Naive thymus-derived CD4-positive, alpha-beta T cell (primary cell): Measurements from ENCODE around the gene MLLT10. TPM values are rescaled to one million over a fixed set of nuclear protein-coding genes. Genes with fewer than 3 reads are reported as not detected.
A peak's percentile ranks its signal among the peaks of the same experiment; 100 is the strongest.
"Not testable (repeated sequence)": the region's sequence is repeated elsewhere in the genome, so short reads cannot be mapped to it uniquely, and the experiment has no call there.

Experiments used
- ATAC-seq: fragments of 150-1000 bp; cut with Tn5 transposase; 2 replicates; pipeline ENCODE4 v1.10.0; 2021; ENCODE audit warnings: mild to moderate bottlenecking, moderate library complexity
- CTCF ChIA-PET: fragments of 350-600 bp; sonication (Branson Sonifier 250); formaldehyde crosslinking; loops from one replicate; lab custom pipeline; 2021; ENCODE audit warnings: antibody characterized with exemption; lab: Charles Lee
- POLR2A ChIA-PET: fragments of 350-600 bp; sonication (Branson Sonifier 250); formaldehyde crosslinking; loops from one replicate; lab custom pipeline; 2021; ENCODE audit warnings: antibody characterized with exemption, inconsistent platforms; lab: Charles Lee
- DNase-seq, 9 donors: peaks; one replicate each; pipeline versions ENCODE4 v3.0.0 to v3.0.0-alpha.2; 2020 to 2022; ENCODE audit warnings: mixed read lengths in 1 of 9
- H3K27ac ChIP-seq: one replicate; pipeline ENCODE4 v1.7.0; 2013; ENCODE audit warnings: mild to moderate bottlenecking, low read depth, low read length, moderate library complexity
- H3K27me3 ChIP-seq, 2 donors: one replicate each; pipeline ENCODE4 v1.7.0; 2013; ENCODE audit warnings: low read length in 2 of 2, mild to moderate bottlenecking in 2 of 2, moderate library complexity in 2 of 2; ENCODE audit not compliant: control insufficient read depth in 2 of 2, insufficient read depth in 2 of 2
- H3K36me3 ChIP-seq, 3 experiments: 1 replicate in 2 of 3; 2 replicates in 1 of 3; pipeline ENCODE4 v1.7.0; 2013; ENCODE audit warnings: low read length in 3 of 3, mild to moderate bottlenecking in 3 of 3, moderate library complexity in 1 of 3; ENCODE audit not compliant: insufficient read depth in 3 of 3, control insufficient read depth in 2 of 3
- H3K4me1 ChIP-seq, 2 donors: one replicate each; pipeline ENCODE4 v1.7.0; 2013; ENCODE audit warnings: low read length in 2 of 2, mild to moderate bottlenecking in 2 of 2, moderate library complexity in 1 of 2; ENCODE audit not compliant: control insufficient read depth in 2 of 2, insufficient read depth in 2 of 2
- H3K4me3 ChIP-seq: 2 replicates; pipeline ENCODE4 v1.7.0; 2013; ENCODE audit warnings: mild to moderate bottlenecking, low read length
- H3K9me3 ChIP-seq, 3 experiments: 1 replicate in 2 of 3; 2 replicates in 1 of 3; pipeline ENCODE4 v1.7.0; 2013; ENCODE audit warnings: low read length in 3 of 3; ENCODE audit not compliant: control insufficient read depth in 2 of 3
- H3K27ac Mint-ChIP-seq, 9 donors: one replicate each; pipeline ENCODE4 v1.8.0; 2020 to 2022; ENCODE audit warnings: mixed read lengths in 9 of 9, mild to moderate bottlenecking in 8 of 9, moderate library complexity in 5 of 9, inconsistent platforms in 2 of 9
- H3K27me3 Mint-ChIP-seq, 5 donors: one replicate each; pipeline ENCODE4 v1.8.0; 2021 to 2022; ENCODE audit warnings: mixed read lengths in 5 of 5, mild to moderate bottlenecking in 1 of 5
- H3K36me3 Mint-ChIP-seq, 5 donors: one replicate each; pipeline ENCODE4 v1.8.0; 2020 to 2022; ENCODE audit warnings: mixed read lengths in 5 of 5, mild to moderate bottlenecking in 3 of 5, inconsistent platforms in 1 of 5
- H3K4me1 Mint-ChIP-seq, 7 donors: one replicate each; pipeline ENCODE4 v1.8.0; 2020 to 2022; ENCODE audit warnings: mixed read lengths in 7 of 7, mild to moderate bottlenecking in 3 of 7, inconsistent platforms in 1 of 7
- H3K4me3 Mint-ChIP-seq, 10 donors: one replicate each; pipeline ENCODE4 v1.8.0; 2020 to 2022; ENCODE audit warnings: mild to moderate bottlenecking in 10 of 10, mixed read lengths in 10 of 10, moderate library complexity in 6 of 10, inconsistent platforms in 2 of 10
- H3K9me3 Mint-ChIP-seq, 11 donors: one replicate each; pipeline ENCODE4 v1.8.0; 2020 to 2022; ENCODE audit warnings: mixed read lengths in 11 of 11, mild to moderate bottlenecking in 4 of 11, inconsistent platforms in 1 of 11, moderate library complexity in 1 of 11
- intact Hi-C, 2 donors: fragments of 100-400 bp; cut with micrococcal nuclease; formaldehyde crosslinking; loops; one replicate each; pipeline ENCODE4 v1.15.1; 2023
- polyA plus RNA-seq, 2 donors: library from polyadenylated mRNA; unstranded; fragments of 300-500 nt; fragmentation: Illumina TruSeq; gene quantifications; one replicate each; pipeline ENCODE4 v1.2.3, GENCODE V29; 2021
- total RNA-seq, 6 experiments: library from RNA in 5 of 6; stranded (reverse) in 5 of 6; gene quantifications; 1 replicate in 5 of 6; 2 replicates in 1 of 6; pipeline ENCODE4 v1.2.3 and lab custom pipeline; 2021 to 2026

The MLLT10 gene
- total and polyA plus RNA-seq, 7 experiments from 2014 or later, result 6.0 to 74.2 (median 61.2) TPM

- H3K4me3 ChIP-seq, result no peak overlapping the region
- POLR2A ChIA-PET, result interaction anchor here (0.5 kb wide), 1 partner anchor 324 kb away, joined by 3 read pairs; no protein-coding TSS in a partner anchor
- peaks cover 0 to 5% (median 4%) of the 10 kb centered on the region in 3 experiments for H3K36me3 ChIP-seq
- H3K9me3 ChIP-seq, result no peaks in the 10 kb centered on the region
- Mint-ChIP-seq H3K4me1 (peaks cover 12 to 50% (median 36%) of the 10 kb centered on the region in 7 donors), H3K27ac (peak overlapping the region in 3 of 9 donors; percentile 51 to 63 (median 52)), H3K36me3 (peaks cover 16 to 56% (median 50%) of the 10 kb centered on the region in 5 donors), H3K27me3 (no peaks in the 10 kb centered on the region), H3K9me3 (peaks cover 0 to 9% (median 4%) of the 10 kb centered on the region in 11 donors), H3K4me3 (peak overlapping the region in 1 of 10 donors; percentile 19)
- CTCF ChIA-PET, result interaction anchor here (0.6 kb wide), 1 partner anchor 56 kb away, joined by 3 read pairs; no protein-coding TSS in a partner anchor
- H3K4me1 ChIP-seq, result no peaks in the 10 kb centered on the region
- ATAC-seq (no peak), DNase-seq (no peak)
- no peaks in the 10 kb centered on the region for H3K27me3 ChIP-seq
- H3K27ac ChIP-seq, result no peak overlapping the region
- intact Hi-C loops, result no loop called here
These were observed 51.0 kb downstream of the MLLT10 start for GRCh38 chr10:21584834-21585530.

- ATAC-seq (no peak), DNase-seq (no peak)
- intact Hi-C loops, result no loop called here
- H3K4me3 ChIP-seq, result no peak overlapping the region
- CTCF ChIA-PET, result no interaction called here
- peaks cover 0 to 8% (median 4%) of the 10 kb centered on the region in 3 experiments for H3K36me3 ChIP-seq
- H3K9me3 ChIP-seq, result no peaks in the 10 kb centered on the region
- H3K27ac ChIP-seq, result no peak overlapping the region
- peaks cover 21 to 62% (median 55%) of the 10 kb centered on the region in 5 donors for H3K36me3 Mint-ChIP-seq
- H3K4me1 Mint-ChIP-seq, result peaks cover 22 to 55% (median 38%) of the 10 kb centered on the region in 7 donors
- H3K4me3 Mint-ChIP-seq, result no peak overlapping the region
- POLR2A ChIA-PET, result interaction anchor here (0.6 kb wide), 1 partner anchor 48 kb away, joined by 3 read pairs; no protein-coding TSS in a partner anchor
- no peaks in the 10 kb centered on the region for H3K4me1 ChIP-seq
- peaks cover 0 to 9% (median 3%) of the 10 kb centered on the region in 11 donors for H3K9me3 Mint-ChIP-seq
- H3K27ac Mint-ChIP-seq, result peak overlapping the region in 1 of 9 donors; percentile 58
- no peaks in the 10 kb centered on the region for H3K27me3 Mint-ChIP-seq
- H3K27me3 ChIP-seq, result no peaks in the 10 kb centered on the region
These were observed 53.4 kb downstream of the MLLT10 start for GRCh38 chr10:21587391-21587790.

GRCh38 chr10:21588159-21588558 is 54.1 kb downstream of the MLLT10 start:
- H3K4me1 Mint-ChIP-seq, result peaks cover 25 to 55% (median 41%) of the 10 kb centered on the region in 7 donors
- peaks cover 20 to 64% (median 55%) of the 10 kb centered on the region in 5 donors for H3K36me3 Mint-ChIP-seq
- intact Hi-C loops, ATAC-seq, H3K4me3 ChIP-seq, H3K36me3 ChIP-seq, CTCF ChIA-PET, H3K27me3 Mint-ChIP-seq, H3K4me1 ChIP-seq, H3K27ac ChIP-seq, H3K27me3 ChIP-seq, H3K9me3 Mint-ChIP-seq, H3K9me3 ChIP-seq, POLR2A ChIA-PET, DNase-seq, H3K4me3 Mint-ChIP-seq: not testable (repeated sequence)
- peak overlapping the region in 2 of 9 donors; percentile 58 to 77 for H3K27ac Mint-ChIP-seq

GRCh38 chr10:21593986-21594385 is 60.0 kb downstream of the MLLT10 start:
- H3K27me3 ChIP-seq, result no peaks in the 10 kb centered on the region
- Mint-ChIP-seq H3K27ac (peak overlapping the region in 1 of 9 donors; percentile 26), H3K9me3 (peaks cover 0 to 1% (median 0%) of the 10 kb centered on the region in 11 donors), H3K4me1 (peaks cover 19 to 55% (median 44%) of the 10 kb centered on the region in 7 donors), H3K4me3 (peak overlapping the region in 1 of 10 donors; percentile 34), H3K27me3 (no peaks in the 10 kb centered on the region), H3K36me3 (peaks cover 8 to 55% (median 33%) of the 10 kb centered on the region in 5 donors)
- H3K9me3 ChIP-seq, result no peaks in the 10 kb centered on the region
- DNase-seq (no peak), ATAC-seq (no peak)
- POLR2A ChIA-PET, result no interaction called here
- intact Hi-C loops, result loop anchor here in 1 of 2 donors (10.0 kb wide), 1 partner anchor 99 kb away; no protein-coding TSS in a partner anchor
- peaks cover 0 to 3% (median 0%) of the 10 kb centered on the region in 3 experiments for H3K36me3 ChIP-seq
- H3K27ac ChIP-seq, result no peak overlapping the region
- H3K4me1 ChIP-seq, result no peaks in the 10 kb centered on the region
- H3K4me3 ChIP-seq, result no peak overlapping the region
- CTCF ChIA-PET, result interaction anchor here (0.6 kb wide), 1 partner anchor 174 kb away, joined by 3 read pairs; no protein-coding TSS in a partner anchor

- ATAC-seq, result no peak
- peak overlapping the region in 2 of 9 donors; percentile 48 to 78 for H3K27ac Mint-ChIP-seq
These were observed 65.5 kb downstream of the MLLT10 start for GRCh38 chr10:21599582-21599981.

GRCh38 chr10:21600804-21601433 is 66.9 kb downstream of the MLLT10 start:
- intact Hi-C loops, result no loop called here
- H3K27ac ChIP-seq, result no peak overlapping the region
- Mint-ChIP-seq H3K27me3 (no peaks in the 10 kb centered on the region), H3K4me3 (peak overlapping the region in 1 of 10 donors; percentile 19), H3K9me3 (no peaks in the 10 kb centered on the region), H3K4me1 (peaks cover 14 to 50% (median 43%) of the 10 kb centered on the region in 7 donors), H3K27ac (peak overlapping the region in 4 of 9 donors; percentile 8 to 61 (median 26)), H3K36me3 (peaks cover 0 to 36% (median 15%) of the 10 kb centered on the region in 5 donors)
- no peak overlapping the region for H3K4me3 ChIP-seq
- POLR2A ChIA-PET, result no interaction called here
- no peaks in the 10 kb centered on the region for H3K4me1 ChIP-seq
- ATAC-seq, result no peak
- no peak for DNase-seq
- no peaks in the 10 kb centered on the region for H3K36me3 ChIP-seq
- H3K9me3 ChIP-seq, result no peaks in the 10 kb centered on the region
- CTCF ChIA-PET, result no interaction called here
- H3K27me3 ChIP-seq, result no peaks in the 10 kb centered on the region

More at GRCh38 chr10:21599582-21599981, 65.5 kb downstream of the MLLT10 start:
- H3K9me3 ChIP-seq, result no peaks in the 10 kb centered on the region
- Mint-ChIP-seq H3K4me1 (peaks cover 14 to 49% (median 39%) of the 10 kb centered on the region in 7 donors), H3K9me3 (no peaks in the 10 kb centered on the region), H3K27me3 (no peaks in the 10 kb centered on the region), H3K4me3 (no peak overlapping the region), H3K36me3 (peaks cover 0 to 37% (median 14%) of the 10 kb centered on the region in 5 donors)
- ChIA-PET POLR2A (interaction anchor here (0.7 kb wide), 1 partner anchor 296 kb away, joined by 5 read pairs; no protein-coding TSS in a partner anchor), CTCF (interaction anchor here (0.7 kb wide), 1 partner anchor 850 kb away, joined by 8 read pairs; no protein-coding TSS in a partner anchor)
- no peaks in the 10 kb centered on the region for H3K27me3 ChIP-seq
- H3K4me1 ChIP-seq, result no peaks in the 10 kb centered on the region
- intact Hi-C loops, result loop anchor here in 1 of 2 donors (10.0 kb wide), 1 partner anchor 105 kb away; no protein-coding TSS in a partner anchor
- H3K4me3 ChIP-seq, result no peak overlapping the region
- no peak overlapping the region for H3K27ac ChIP-seq
- no peak for DNase-seq
- H3K36me3 ChIP-seq, result no peaks in the 10 kb centered on the region
